Amygdala (tissue), 56 donors: Measurements from ENCODE around the gene MGST3.
"Not testable (repeated sequence)": the region's sequence is repeated elsewhere in the genome, so short reads cannot be mapped to it uniquely, and the experiment has no call there.

Experiments
- DNase-seq, 56 donors: peaks; one replicate each; lab custom pipeline; 2025; lab: John Stamatoyannopoulos, UW

MGST3 gene

DNA sequence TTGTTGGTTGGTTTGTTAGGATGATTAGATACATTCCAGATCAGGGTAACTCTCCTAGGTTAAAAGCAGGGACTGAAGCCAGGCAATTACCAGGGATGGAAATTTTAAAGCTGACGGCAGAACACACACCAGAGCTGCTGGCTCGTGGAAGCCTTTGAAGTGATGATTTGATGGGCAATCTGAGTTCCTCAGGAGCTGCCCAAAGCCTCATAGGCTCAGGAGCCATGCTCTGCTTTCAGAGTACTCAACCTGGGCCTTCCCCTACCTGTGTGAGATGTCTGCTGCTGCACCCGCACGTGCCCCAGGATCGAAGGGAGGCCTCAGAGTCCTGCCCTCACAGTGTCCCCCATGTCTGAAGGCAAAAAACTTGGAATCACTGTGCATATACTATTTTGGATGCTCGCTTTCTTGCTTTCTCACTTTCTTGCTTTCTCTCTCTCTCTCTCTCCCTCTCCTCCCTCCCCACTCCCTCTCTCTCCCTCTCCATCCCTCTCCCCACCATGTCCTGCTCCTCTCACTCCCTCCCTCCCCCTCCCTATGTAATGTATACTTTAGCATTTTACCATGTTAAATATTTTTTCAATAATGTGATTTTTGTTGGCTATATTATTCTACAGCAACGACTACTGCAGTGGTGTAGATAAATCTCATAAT lies 18.0 kb downstream of the MGST3 start:
- DNase-seq: no peak

DNA sequence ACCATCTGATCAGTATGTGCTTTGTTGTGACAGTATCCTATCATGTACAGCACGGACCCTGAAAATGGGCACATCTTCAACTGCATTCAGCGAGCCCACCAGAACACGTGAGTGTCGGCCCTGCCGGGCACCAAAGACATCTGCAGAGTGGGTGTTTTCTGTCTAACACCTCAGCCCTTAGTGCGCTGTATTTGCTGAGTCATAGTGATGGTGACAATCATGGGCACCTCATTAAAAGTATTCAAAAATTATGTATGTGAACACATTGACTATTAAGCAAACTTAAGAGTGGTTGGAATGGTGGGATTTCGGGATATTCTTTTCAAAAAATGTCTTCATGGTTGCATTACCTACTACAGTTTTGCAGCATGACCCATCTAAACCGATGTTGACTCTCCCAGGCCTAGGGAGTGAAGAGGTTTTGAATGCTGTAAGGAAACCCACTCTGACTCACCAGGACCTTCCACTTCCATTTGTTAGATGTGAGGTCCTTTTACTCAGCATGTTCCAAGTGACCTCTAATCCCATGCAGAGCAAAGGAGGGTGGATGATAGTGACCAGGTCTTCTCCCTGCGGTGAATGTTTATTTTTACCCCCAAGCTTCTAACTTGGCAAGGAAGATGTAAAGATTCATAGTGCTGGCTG lies 20.1 kb downstream of the MGST3 start:
- DNase-seq: no peak

GRCh38 chr1:165658766-165659580 lies 27.9 kb downstream of the MGST3 start:
- not testable (repeated sequence) for DNase-seq

GRCh38 chr1:165659581-165659895 lies 28.5 kb downstream of the MGST3 start:
- no peak for DNase-seq

GRCh38 chr1:165661703-165662102 lies 30.7 kb downstream of the MGST3 start:
- DNase-seq: no peak

DNA sequence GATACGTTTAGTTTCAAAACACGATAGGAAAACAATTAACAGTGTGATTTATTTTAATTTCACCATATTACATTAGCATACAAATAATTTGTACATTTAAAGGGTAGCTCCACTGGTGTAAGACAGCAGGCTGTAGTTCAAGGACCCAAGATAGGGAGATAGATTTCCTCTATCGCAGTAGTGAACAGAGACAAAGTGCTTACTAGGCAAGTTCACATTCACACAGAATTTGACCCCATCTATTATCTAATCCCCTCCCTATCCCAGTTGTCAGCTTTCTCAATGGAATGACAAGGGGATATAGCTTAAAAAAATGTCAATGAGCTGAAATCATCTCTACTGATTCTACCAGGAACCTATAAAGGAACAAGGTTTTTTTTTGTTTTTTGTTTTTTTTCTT lies 31.2 kb downstream of the MGST3 start:
- no peak for DNase-seq

DNA sequence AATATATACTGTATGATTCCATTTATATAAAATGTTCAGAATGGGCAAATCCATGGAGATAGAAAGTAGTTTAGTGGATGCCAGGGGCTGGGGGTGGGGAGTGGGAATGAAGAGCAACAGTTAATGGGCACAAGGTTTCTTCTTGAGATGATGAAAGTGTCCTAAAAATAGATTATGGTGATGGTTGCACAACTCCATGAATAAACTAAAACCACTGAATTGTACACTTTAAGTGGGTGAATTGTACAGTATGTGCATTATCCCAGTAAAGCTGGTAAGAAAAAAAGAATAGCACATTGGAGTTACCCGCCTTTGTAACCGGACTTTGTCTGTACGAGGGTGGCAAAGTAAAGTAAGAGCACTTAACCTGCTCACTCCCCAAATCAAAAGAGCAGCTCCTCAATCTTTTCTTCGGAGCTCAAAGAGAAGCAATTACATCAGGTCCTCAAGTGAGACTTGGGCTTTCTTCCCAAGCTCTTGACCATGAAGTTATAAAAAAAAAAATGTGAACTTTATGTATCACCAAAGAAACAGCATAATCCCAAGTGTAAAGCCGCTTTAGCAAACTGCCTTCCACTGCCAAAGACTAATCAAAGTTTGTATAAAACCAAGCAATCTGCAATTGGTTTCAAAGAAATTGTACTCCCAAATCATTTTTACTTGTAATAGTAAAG lies 35.3 kb downstream of the MGST3 start:
- no peak for DNase-seq

- DNase-seq: no peak
Observed at GRCh38 chr1:165668184-165668583, 37.1 kb downstream of the MGST3 start.

DNA sequence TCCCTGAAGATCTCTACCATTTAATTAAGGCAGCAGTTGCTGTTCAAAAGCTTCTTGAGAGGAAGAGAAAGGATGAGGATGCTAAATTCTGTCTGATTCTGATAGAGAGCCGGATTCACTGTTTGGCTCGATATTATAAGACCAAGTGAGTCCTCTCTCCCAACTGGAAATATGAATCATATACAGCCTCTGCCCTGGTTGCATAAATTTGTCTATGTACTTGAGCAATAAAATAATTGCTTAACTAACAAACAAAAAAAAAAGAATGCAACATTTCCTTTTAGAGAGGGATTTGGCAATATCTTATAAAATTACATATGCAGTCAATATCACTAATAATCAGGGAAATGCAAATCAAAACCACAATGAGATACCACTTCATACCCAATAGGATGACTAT lies 40.5 kb downstream of the MGST3 start:
- no peak for DNase-seq

- no peak for DNase-seq
Observed at GRCh38 chr1:165674599-165674998, 43.6 kb downstream of the MGST3 start.

DNA sequence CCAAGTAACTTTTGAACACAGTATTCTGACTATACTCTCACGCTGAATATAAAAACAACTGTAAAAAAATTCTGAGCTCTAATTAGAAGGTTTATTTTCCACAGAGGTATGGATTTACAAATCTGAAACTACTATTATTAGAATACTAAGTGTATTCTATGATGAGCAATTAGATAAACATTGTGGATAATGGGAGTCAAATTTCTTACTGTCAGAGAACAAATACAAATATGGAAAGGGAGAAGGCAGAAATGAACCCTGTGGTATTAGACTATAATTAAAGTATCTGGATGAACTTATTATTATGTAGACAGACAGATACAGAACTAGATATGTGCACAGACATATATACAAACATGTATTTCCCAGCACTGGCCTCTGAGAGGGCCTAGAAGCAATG lies 44.8 kb downstream of the MGST3 start:
- no peak for DNase-seq

DNA sequence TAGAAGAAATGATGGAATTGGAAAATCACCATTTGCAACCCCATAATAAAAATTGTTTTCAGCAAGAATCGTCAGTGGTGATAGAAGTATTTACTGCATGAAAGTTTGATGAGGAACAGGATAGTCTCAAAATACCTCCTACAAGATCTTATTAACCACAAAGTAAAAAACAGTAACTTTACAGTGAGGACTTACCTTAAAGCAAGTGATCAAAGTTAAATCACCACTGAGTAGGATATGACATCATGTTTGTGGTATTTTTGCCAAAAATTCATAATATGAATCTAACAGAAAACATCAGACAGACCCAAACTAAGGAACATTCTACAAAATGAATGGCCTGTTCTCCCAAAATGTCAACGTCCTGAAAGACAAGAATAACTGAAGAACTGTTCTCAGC lies 47.5 kb downstream of the MGST3 start:
- no peak for DNase-seq

DNA sequence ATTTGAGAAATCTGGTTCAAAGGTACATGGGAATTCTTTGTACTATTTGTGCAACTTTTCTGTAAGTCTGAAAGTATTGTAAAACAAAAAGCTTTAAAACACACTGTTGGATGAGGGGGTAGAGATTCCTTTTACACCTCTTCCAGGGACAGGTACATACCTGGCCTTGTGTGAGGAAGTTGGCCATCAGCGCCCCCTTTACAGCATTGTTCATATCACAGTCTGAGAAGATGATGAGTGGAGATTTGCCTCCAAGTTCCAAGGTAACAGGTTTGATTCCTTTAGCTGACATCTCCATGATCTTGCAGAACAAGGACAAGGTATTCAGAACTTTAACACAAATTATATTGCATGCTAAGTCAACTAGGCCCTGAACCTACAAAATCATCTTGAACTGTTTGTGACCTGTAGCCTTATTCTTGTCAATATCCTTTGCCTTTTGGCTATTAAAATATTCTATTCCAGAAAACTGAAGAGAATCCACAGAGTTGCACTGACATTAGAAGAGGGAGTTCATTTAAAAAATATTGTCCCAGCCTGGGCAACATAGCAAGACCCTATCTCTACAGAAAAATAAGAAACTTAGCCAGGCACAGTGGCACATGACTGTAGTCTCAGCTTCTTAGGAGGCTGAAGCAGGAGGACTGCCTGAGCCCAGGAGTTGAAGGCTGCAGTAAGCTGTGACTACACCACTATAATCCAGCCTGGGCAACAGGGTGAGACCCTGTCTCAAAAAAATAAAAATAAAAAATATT lies 48.4 kb downstream of the MGST3 start:
- DNase-seq: no peak

DNA sequence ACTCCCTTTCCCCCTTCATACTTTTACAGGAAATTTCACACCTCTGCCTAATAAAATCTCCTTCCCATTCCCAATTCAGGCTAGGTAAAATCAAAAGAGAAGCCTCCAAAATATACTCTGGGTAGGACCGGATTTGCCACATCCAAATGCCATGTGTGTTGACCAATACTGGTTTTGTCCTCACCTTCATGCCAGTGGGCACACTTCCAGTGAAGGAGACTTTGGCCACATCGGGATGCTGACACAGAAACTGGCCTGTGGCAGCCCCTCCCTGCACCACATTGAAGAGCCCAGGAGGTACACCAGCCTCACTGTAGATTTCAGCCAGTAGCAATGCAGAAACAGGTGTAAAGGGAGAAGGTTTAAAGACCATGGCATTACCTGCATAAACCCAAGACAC lies 49.3 kb downstream of the MGST3 start:
- DNase-seq: no peak

DNA sequence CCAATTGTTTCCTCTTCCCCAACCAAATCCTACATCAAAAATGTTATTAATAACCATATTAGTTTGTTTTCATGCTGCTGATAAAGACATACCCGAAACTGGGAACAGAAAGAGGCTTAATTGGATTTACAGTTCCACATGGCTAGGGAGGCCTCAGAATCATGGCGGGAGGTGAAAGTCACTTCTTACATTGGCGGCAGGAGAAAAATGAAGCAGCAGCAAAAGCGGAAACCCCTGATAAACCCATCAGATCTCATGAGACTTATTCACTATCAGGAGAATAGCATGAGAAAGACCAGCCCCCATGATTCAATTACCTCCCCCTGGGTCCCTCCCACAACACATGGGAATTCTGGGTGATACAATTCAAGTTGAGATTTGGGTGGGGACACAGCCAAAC lies 49.7 kb downstream of the MGST3 start:
- not testable (repeated sequence) for DNase-seq

GRCh38 chr1:165683848-165684485 lies 52.9 kb downstream of the MGST3 start:
- no peak for DNase-seq

- no peak for DNase-seq
Observed at GRCh38 chr1:165686121-165686970, 55.3 kb downstream of the MGST3 start.

- DNase-seq: no peak
Observed at GRCh38 chr1:165686971-165687433, 56.0 kb downstream of the MGST3 start.

DNA sequence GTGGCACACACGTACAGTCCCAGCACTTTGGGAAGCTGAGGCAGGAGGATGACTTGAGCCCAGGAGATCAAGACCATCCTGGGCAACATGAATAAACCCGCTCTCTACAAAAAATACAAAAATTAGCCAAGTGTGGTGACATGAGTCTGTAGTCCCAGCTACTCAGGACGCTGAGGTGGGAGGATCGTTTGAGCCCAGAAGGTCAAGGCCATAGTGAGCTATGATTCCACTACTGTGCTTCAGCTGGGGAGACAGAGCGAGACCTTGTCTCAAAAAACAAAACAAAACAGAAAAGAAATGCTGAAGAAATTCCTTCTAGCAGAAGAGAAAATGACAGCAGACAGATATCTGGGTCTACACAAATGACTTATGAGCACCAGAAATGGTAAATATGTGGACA lies 57.0 kb downstream of the MGST3 start:
- no peak for DNase-seq
